22Rv1 (cell line): ENCODE measurements around the gene NCOA1.

Experiments used
- CTCF ChIP-seq: fragments of 450-650 bp; IDR thresholded peaks from 2 replicates; pipeline ENCODE4 v1.5.1; 2017; ENCODE audit warnings: mild to moderate bottlenecking
- ZFX ChIP-seq: fragments of 450-650 bp; IDR thresholded peaks from 2 replicates; pipeline ENCODE4 v1.6.1; 2017; ENCODE audit warnings: antibody characterized with exemption, borderline replicate concordance

GRCh38 chr2:24749069-24749691, 258.1 kb downstream of the NCOA1 start:
- no peak for TF ChIP-seq CTCF
- TF ChIP-seq ZFX: no peak
